GM12878 (cell line): ENCODE data around the gene TRIM26. TPM values are rescaled to one million over a fixed set of nuclear protein-coding genes. Genes with fewer than 3 reads are reported as not detected.

ENCODE experiments used
- ASH2L ChIP-seq: fragments of 300-600, 200-600 bp; sonication (generic); IDR thresholded peaks from 2 replicates; pipeline ENCODE4 v1.6.1; 2017; ENCODE audit warnings: low read depth, mild to moderate bottlenecking, borderline replicate concordance
- CBX3 ChIP-seq: fragments of 200-600 bp; sonication (generic); IDR thresholded peaks from 2 replicates; pipeline ENCODE4 v1.6.1; 2016; ENCODE audit warnings: low read depth, borderline replicate concordance
- EED ChIP-seq: sonication (generic); IDR thresholded peaks from 2 replicates; pipeline ENCODE4 v1.6.1; 2016; ENCODE audit warnings: antibody characterized with exemption, low read depth
- EP300 ChIP-seq, 2 experiments: fragments of 150-350 bp in 1 of 2; IDR thresholded peaks; 2 replicates each; pipeline ENCODE4 v1.6.1; 2011 to 2012; ENCODE audit warnings: low read depth in 2 of 2, low read length in 2 of 2, borderline replicate concordance in 1 of 2, improper control_type of control experiment in 1 of 2, inconsistent platforms in 1 of 2; ENCODE audit not compliant: control insufficient read depth in 1 of 2
- HDAC6 ChIP-seq: fragments of 200-600 bp; sonication (generic); IDR thresholded peaks from one replicate; pipeline ENCODE4 v1.8.0; 2017; ENCODE audit warnings: antibody characterized with exemption; ENCODE audit not compliant: unreplicated experiment
- IKZF1 ChIP-seq: fragments of 450-650 bp; conservative IDR thresholded peaks from 2 replicates; pipeline ENCODE4 v1.6.1; 2017; ENCODE audit warnings: antibody characterized with exemption, mild to moderate bottlenecking
- KDM1A ChIP-seq: fragments of 200-600 bp; sonication (generic); IDR thresholded peaks from 2 replicates; pipeline ENCODE4 v1.6.1; 2016; ENCODE audit warnings: borderline replicate concordance
- MXI1 ChIP-seq: fragments of 150-350 bp; IDR thresholded peaks from 2 replicates; pipeline ENCODE4 v1.6.1; 2011; ENCODE audit warnings: low read depth, mild to moderate bottlenecking, inconsistent platforms, low read length, improper control_type of control experiment
- NBN ChIP-seq: fragments of 450-650 bp; IDR thresholded peaks from 2 replicates; pipeline ENCODE4 v1.6.1; 2016
- NFYA ChIP-seq: IDR thresholded peaks from 2 replicates; pipeline ENCODE4 v1.6.1; 2011; ENCODE audit warnings: low read depth, mild to moderate bottlenecking, low read length, improper control_type of control experiment, borderline replicate concordance
- NR2F1 ChIP-seq: fragments of 450-650 bp; conservative IDR thresholded peaks from 2 replicates; pipeline ENCODE4 v1.6.1; 2017; ENCODE audit warnings: mild to moderate bottlenecking
- NRF1 ChIP-seq: conservative IDR thresholded peaks from 2 replicates; pipeline ENCODE4 v1.6.1; 2011; ENCODE audit warnings: mild to moderate bottlenecking, low read depth, low read length, improper control_type of control experiment
- POLR2AphosphoS2 ChIP-seq: IDR thresholded peaks from 2 replicates; pipeline ENCODE4 v1.6.1; 2011; ENCODE audit warnings: low read depth, mild to moderate bottlenecking, low read length, improper control_type of control experiment, moderate library complexity
- RFX5 ChIP-seq: IDR thresholded peaks from 2 replicates; pipeline ENCODE4 v1.6.1; 2011; ENCODE audit warnings: low read depth, low read length, improper control_type of control experiment
- SPI1 ChIP-seq: IDR thresholded peaks from 2 replicates; pipeline ENCODE4 v1.6.1; 2011; ENCODE audit warnings: low read depth, mild to moderate bottlenecking, low read length, moderate library complexity, borderline replicate concordance; ENCODE audit not compliant: insufficient read depth
- WRNIP1 ChIP-seq: IDR thresholded peaks from 2 replicates; pipeline ENCODE4 v1.6.1; 2011; ENCODE audit warnings: low read depth, low read length, improper control_type of control experiment, borderline replicate concordance
- ZNF217 ChIP-seq: fragments of 450-650 bp; IDR thresholded peaks from 2 replicates; pipeline ENCODE4 v1.6.1; 2017; ENCODE audit warnings: antibody characterized with exemption, mild to moderate bottlenecking
- ZZZ3 ChIP-seq: IDR thresholded peaks from 2 replicates; pipeline ENCODE4 v1.6.1; 2011; ENCODE audit warnings: low read depth; ENCODE audit not compliant: control insufficient read depth, insufficient read length
- polyA plus RNA-seq, 11 experiments: library from polyadenylated mRNA; depleted of rRNA in 4 of 11; unstranded in 6 of 11; stranded (reverse) in 5 of 11; fragments of >200 nt; fragmentation: Nextera tagmentation in 4 of 11; fragmentation: Illumina TruSeq in 1 of 11; extraction: Ambion mirVana in 4 of 11; extraction: Trizol in 1 of 11; gene quantifications; 1 replicate in 1 of 11; 2 replicates in 10 of 11; pipeline versions ENCODE4 v1.2.1 to v1.2.3, GENCODE V29; 2011 to 2016; ENCODE audit warnings: inconsistent platforms in 2 of 11, missing spikeins in 2 of 11, low read depth in 1 of 11
- total RNA-seq, 4 experiments: library from RNA; depleted of rRNA in 3 of 4; stranded (reverse); fragments of >200 nt in 3 of 4; fragmentation: Illumina TruSeq in 1 of 4; extraction: Trizol in 1 of 4; gene quantifications; 2 replicates each; pipeline versions ENCODE4 v1.2.1 to v1.2.3, GENCODE V29; 2013 to 2021
- TF ChIP-seq, protein P1 (sequence below): IDR thresholded peaks from 2 replicates; pipeline ENCODE4 v1.6.1; 2011; ENCODE audit warnings: borderline replicate concordance, low read depth, mild to moderate bottlenecking, moderate library complexity, low read length; ENCODE audit not compliant: insufficient read depth, poor library complexity, severe bottlenecking
- TF ChIP-seq, protein P2 (sequence below), 3 experiments: IDR thresholded peaks in 2 of 3; conservative IDR thresholded peaks in 1 of 3; 2 replicates each; pipeline ENCODE4 v1.5.1; 2011; ENCODE audit warnings: low read depth in 3 of 3, low read length in 3 of 3, mild to moderate bottlenecking in 3 of 3, control low read depth in 2 of 3, moderate library complexity in 2 of 3, inconsistent platforms in 1 of 3, mixed read lengths in 1 of 3; ENCODE audit not compliant: control insufficient read depth in 2 of 3, insufficient read depth in 1 of 3; ENCODE audit errors: extremely low read depth in 1 of 3
- TF ChIP-seq, protein P3 (sequence below): fragments of 450-650 bp; IDR thresholded peaks from 2 replicates; pipeline ENCODE4 v1.6.1; 2017; ENCODE audit warnings: borderline replicate concordance
- TF ChIP-seq, protein P4 (sequence below): fragments of 450-650 bp; IDR thresholded peaks from 2 replicates; pipeline ENCODE4 v1.6.1; 2016; ENCODE audit warnings: mild to moderate bottlenecking

The TRIM26 gene
- total and polyA plus RNA-seq, 10 of the 15 experiments (the other 5 are each of a cell fraction or from before 2014, with no cell fraction given): 13.1 to 79.6 (median 63.6) TPM

DNA sequence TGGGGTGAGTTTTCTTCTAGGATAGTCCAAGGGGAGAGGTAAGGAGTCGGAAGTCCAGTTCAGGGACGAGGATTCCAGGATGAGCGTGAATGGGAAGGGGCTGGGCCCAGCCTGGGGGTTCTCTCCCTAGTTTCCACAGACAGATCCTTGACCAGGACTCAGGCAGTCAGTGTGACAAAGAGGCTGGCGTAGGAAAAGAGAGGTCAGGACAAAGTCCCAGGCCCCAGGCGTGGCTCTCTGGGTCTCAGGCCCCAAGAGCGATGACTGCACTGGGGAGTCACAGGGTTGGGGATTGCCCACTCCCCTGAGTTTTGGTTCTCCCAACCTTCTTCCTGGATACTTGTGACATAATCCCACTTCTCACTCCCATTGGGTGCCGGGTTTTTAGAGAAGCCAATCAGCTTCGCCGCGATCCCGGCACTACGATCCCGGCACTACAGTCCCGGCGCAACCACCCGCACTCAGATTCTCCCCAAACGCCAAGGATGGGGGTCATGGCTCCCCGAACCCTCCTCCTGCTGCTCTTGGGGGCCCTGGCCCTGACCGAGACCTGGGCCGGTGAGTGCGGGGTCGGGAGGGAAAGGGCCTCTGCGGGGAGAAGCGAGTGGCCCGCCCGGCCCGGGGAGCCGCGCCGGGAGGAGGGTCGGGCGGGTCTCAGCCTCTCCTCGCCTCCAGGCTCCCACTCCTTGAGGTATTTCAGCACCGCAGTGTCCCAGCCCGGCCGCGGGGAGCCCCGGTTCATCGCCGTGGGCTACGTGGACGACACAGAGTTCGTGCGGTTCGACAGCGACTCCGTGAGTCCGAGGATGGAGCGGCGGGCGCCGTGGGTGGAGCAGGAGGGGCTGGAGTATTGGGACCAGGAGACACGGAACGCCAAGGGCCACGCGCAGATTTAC is 46.2 kb upstream of the TRIM26 start (continued):
- TF ChIP-seq ASH2L (no peak), IKZF1 (peak; percentile 81), NR2F1 (no peak), EED (no peak; the same call in 1 of the 2 replicates), NBN (0 out of 2 replicates have a peak, but pooled peaks have one; percentile 26), CBX3 (no peak), HDAC6 (peak; percentile 26), NRF1 (no peak), MXI1 (no peak), NFYA (peak; percentile 23; the same call in 1 of the 2 replicates), EP300 (IDR thresholded peaks at IDR 0.05; ENCODE audit: borderline replicate concordance in 1 of 2, control insufficient read depth in 1 of 2, low read depth in 2 of 2, low read length in 2 of 2) (no peak), POLR2AphosphoS2 (no peak), SPI1 (no peak), KDM1A (no peak), ZZZ3 (no peak), WRNIP1 (no peak), ZNF217 (no peak), RFX5 (peak; percentile 99)
- TF ChIP-seq, protein P1, sequence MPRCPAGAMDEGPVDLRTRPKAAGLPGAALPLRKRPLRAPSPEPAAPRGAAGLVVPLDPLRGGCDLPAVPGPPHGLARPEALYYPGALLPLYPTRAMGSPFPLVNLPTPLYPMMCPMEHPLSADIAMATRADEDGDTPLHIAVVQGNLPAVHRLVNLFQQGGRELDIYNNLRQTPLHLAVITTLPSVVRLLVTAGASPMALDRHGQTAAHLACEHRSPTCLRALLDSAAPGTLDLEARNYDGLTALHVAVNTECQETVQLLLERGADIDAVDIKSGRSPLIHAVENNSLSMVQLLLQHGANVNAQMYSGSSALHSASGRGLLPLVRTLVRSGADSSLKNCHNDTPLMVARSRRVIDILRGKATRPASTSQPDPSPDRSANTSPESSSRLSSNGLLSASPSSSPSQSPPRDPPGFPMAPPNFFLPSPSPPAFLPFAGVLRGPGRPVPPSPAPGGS: no peak
- TF ChIP-seq, protein P2, sequence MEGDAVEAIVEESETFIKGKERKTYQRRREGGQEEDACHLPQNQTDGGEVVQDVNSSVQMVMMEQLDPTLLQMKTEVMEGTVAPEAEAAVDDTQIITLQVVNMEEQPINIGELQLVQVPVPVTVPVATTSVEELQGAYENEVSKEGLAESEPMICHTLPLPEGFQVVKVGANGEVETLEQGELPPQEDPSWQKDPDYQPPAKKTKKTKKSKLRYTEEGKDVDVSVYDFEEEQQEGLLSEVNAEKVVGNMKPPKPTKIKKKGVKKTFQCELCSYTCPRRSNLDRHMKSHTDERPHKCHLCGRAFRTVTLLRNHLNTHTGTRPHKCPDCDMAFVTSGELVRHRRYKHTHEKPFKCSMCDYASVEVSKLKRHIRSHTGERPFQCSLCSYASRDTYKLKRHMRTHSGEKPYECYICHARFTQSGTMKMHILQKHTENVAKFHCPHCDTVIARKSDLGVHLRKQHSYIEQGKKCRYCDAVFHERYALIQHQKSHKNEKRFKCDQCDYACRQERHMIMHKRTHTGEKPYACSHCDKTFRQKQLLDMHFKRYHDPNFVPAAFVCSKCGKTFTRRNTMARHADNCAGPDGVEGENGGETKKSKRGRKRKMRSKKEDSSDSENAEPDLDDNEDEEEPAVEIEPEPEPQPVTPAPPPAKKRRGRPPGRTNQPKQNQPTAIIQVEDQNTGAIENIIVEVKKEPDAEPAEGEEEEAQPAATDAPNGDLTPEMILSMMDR (IDR thresholded peaks at IDR 0.05 in 2 of 3, conservative IDR thresholded peaks at IDR 0.05 in 1 of 3; ENCODE audit: control insufficient read depth in 2 of 3, extremely low read depth in 1 of 3, insufficient read depth in 1 of 3, low read depth in 3 of 3, low read length in 3 of 3): peak; percentile 22 to 38 (median 25); a peak in 4 of 6 replicates
- TF ChIP-seq, protein P3, sequence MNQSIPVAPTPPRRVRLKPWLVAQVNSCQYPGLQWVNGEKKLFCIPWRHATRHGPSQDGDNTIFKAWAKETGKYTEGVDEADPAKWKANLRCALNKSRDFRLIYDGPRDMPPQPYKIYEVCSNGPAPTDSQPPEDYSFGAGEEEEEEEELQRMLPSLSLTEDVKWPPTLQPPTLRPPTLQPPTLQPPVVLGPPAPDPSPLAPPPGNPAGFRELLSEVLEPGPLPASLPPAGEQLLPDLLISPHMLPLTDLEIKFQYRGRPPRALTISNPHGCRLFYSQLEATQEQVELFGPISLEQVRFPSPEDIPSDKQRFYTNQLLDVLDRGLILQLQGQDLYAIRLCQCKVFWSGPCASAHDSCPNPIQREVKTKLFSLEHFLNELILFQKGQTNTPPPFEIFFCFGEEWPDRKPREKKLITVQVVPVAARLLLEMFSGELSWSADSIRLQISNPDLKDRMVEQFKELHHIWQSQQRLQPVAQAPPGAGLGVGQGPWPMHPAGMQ: no peak
- TF ChIP-seq, protein P4, sequence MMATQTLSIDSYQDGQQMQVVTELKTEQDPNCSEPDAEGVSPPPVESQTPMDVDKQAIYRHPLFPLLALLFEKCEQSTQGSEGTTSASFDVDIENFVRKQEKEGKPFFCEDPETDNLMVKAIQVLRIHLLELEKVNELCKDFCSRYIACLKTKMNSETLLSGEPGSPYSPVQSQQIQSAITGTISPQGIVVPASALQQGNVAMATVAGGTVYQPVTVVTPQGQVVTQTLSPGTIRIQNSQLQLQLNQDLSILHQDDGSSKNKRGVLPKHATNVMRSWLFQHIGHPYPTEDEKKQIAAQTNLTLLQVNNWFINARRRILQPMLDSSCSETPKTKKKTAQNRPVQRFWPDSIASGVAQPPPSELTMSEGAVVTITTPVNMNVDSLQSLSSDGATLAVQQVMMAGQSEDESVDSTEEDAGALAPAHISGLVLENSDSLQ: no peak
